Pancreas (tissue), 10 donors: ENCODE measurements around the gene TCHHL1. TPM values are rescaled to one million over a fixed set of nuclear protein-coding genes. Genes with fewer than 3 reads are reported as not detected.

Experiments used
- ATAC-seq, 4 donors: fragments of 200-7000 bp; cut with Tn5 transposase; one replicate each; pipeline versions ENCODE4 v1.8.0 to v1.9.1; 2020; ENCODE audit warnings: mild to moderate bottlenecking in 4 of 4, moderate library complexity in 4 of 4
- DNase-seq, 6 donors: peaks; one replicate each; pipeline ENCODE4 v3.0.0-alpha.2; 2020
- FAIRE-seq: peaks from 2 replicates; lab custom pipeline; 2012; peaks lifted over from hg19 to GRCh38; lab: Jason Lieb, UNC
- H3K27ac ChIP-seq, 4 donors: fragments of 200-600 bp; sonication (generic); 1 replicate in 3 of 4; 2 replicates in 1 of 4; pipeline versions ENCODE4 v1.5.0 to v1.8.0; 2020
- H3K27me3 ChIP-seq, 4 donors: fragments of 200-600 bp; one replicate each; pipeline ENCODE4 v1.8.0; 2021
- H3K36me3 ChIP-seq, 3 donors: fragments of 200-600 bp; sonication (generic) in 1 of 3; one replicate each; pipeline versions ENCODE4 v1.5.0 to v1.8.0; 2020 to 2021
- H3K4me1 ChIP-seq, 3 donors: fragments of 200-600 bp; one replicate each; pipeline ENCODE4 v1.8.0; 2021
- H3K4me3 ChIP-seq, 4 donors: fragments of 200-600 bp; sonication (generic) in 2 of 4; one replicate each; pipeline versions ENCODE4 v1.5.0 to v1.8.0; 2020 to 2021
- H3K9me3 ChIP-seq, 4 donors: fragments of 200-600 bp; one replicate each; pipeline ENCODE4 v1.8.0; 2021
- CTCF ChIP-seq, 4 donors: fragments of 200-600 bp; sonication (generic) in 3 of 4; IDR thresholded peaks; one replicate each; pipeline versions ENCODE4 v1.5.0 to v1.8.0; 2021; ENCODE audit warnings: antibody characterized with exemption in 4 of 4
- WGBS, 2 donors: extraction: QIAGEN DNeasy Blood & Tissue Kit; methylation state at CpG; one replicate each; pipeline ENCODE4 v1.1.7; 2013; 5-methylcytosine and 5-hydroxymethylcytosine counted together
- intact Hi-C, 3 donors: fragments of 100-400 bp; cut with DNase I; formaldehyde crosslinking; loops; one replicate each; pipeline versions ENCODE4 v1.11.1 to v1.14.2; 2022
- polyA plus RNA-seq, 2 donors: library from polyadenylated mRNA; stranded (reverse); fragments of 200-250 nt; gene quantifications; one replicate each; pipeline ENCODE4 v1.2.3, GENCODE V29; 2013
- total RNA-seq, 6 donors: library from RNA; stranded (reverse); fragmentation: NEBNext Ultra II Directional in 4 of 6; extraction: Animal tissue kit (Norgen Biotek cat#: 25700) in 4 of 6; gene quantifications; one replicate each; pipeline versions ENCODE4 v1.2.1 to v1.2.4, GENCODE V29; 2021 to 2023
- donor health status: healthy with polysubstance abuse.
- donor health status: DM: no; HTN: no; CAD: no; lungs with moderate emphysema.
- donor health status: DM: no; HTN: no; CAD: no.
- donor health status: control.
- donor health status: control.
- donor health status: Bipolar disorder and iron deficiency.
- donor health status: DM: yes; HTN: yes; CAD: no.
- donor health status: DM: no; HTN: no; CAD: no.
- donor health status: DM: no; HTN: no; CAD: no.
- donor health status: DM: yes; HTN: yes; CAD: no.

The TCHHL1 gene
- total RNA-seq: not detected
- polyA plus RNA-seq: not detected

GRCh38 chr1:152089014-152089674 lies at the start of gene TCHHL1:
Gene TCHHL1 (minus strand): TSS chr1:152089064. CDS start chr1:152088143, 921 bp downstream.
- intact Hi-C loops: no loop called here
- ATAC-seq: no peak
- H3K36me3 ChIP-seq: no peaks in the 10 kb centered on the region
- H3K9me3 ChIP-seq: no peaks in the 10 kb centered on the region
- no peak for TF ChIP-seq CTCF (IDR thresholded peaks at IDR 0.05)
- no peak within 1 kb of the TSS for H3K4me3 ChIP-seq
- no peak for FAIRE-seq
- H3K4me1 ChIP-seq: no peaks in the 10 kb centered on the region
- no peak within 1 kb of the TSS for H3K27ac ChIP-seq
- H3K27me3 ChIP-seq: no peaks in the 10 kb centered on the region
- WGBS, 2 donors: 58 to 60% methylated on average over 5 of the region's 5 CpGs
- no peak for DNase-seq

GRCh38 chr1:152137215-152137614 lies 48.4 kb upstream of the TCHHL1 start:
- ATAC-seq (no peak), DNase-seq (no peak), FAIRE-seq (no peak)
- no peak for TF ChIP-seq CTCF (IDR thresholded peaks at IDR 0.05)
- no peak overlapping the region for H3K27ac ChIP-seq
- H3K9me3 ChIP-seq: no peaks in the 10 kb centered on the region
- H3K4me3 ChIP-seq: no peak overlapping the region
- no peaks in the 10 kb centered on the region for H3K4me1 ChIP-seq
- intact Hi-C loops: no loop called here
- H3K27me3 ChIP-seq: peaks cover 0 to 3% (median 2%) of the 10 kb centered on the region in 4 donors
- H3K36me3 ChIP-seq: no peaks in the 10 kb centered on the region

GRCh38 chr1:152130186-152130585 lies 41.3 kb upstream of the TCHHL1 start:
- Histone ChIP-seq H3K27me3 (peaks cover 0 to 4% (median 2%) of the 10 kb centered on the region in 4 donors), H3K36me3 (no peaks in the 10 kb centered on the region), H3K27ac (no peak overlapping the region), H3K4me3 (no peak overlapping the region), H3K9me3 (no peaks in the 10 kb centered on the region), H3K4me1 (no peaks in the 10 kb centered on the region)
- ATAC-seq: no peak
- no peak for DNase-seq
- FAIRE-seq: no peak
- intact Hi-C loops: no loop called here
- TF ChIP-seq CTCF (IDR thresholded peaks at IDR 0.05): no peak

GRCh38 chr1:152127673-152128072 lies 38.8 kb upstream of the TCHHL1 start:
- Histone ChIP-seq H3K27me3 (peaks cover 0 to 4% (median 2%) of the 10 kb centered on the region in 4 donors), H3K27ac (no peak overlapping the region), H3K4me3 (no peak overlapping the region), H3K36me3 (no peaks in the 10 kb centered on the region), H3K9me3 (no peaks in the 10 kb centered on the region), H3K4me1 (no peaks in the 10 kb centered on the region)
- DNase-seq: no peak
- ATAC-seq: no peak
- FAIRE-seq: no peak
- TF ChIP-seq CTCF (IDR thresholded peaks at IDR 0.05): no peak
- intact Hi-C loops: no loop called here

- Histone ChIP-seq H3K27ac (no peak overlapping the region), H3K9me3 (no peaks in the 10 kb centered on the region), H3K4me3 (no peak overlapping the region), H3K36me3 (no peaks in the 10 kb centered on the region), H3K27me3 (peaks cover 0 to 4% (median 2%) of the 10 kb centered on the region in 4 donors), H3K4me1 (no peaks in the 10 kb centered on the region)
- TF ChIP-seq CTCF (IDR thresholded peaks at IDR 0.05): no peak
- 53 to 69% methylated on average over 6 of the region's 6 CpGs for WGBS, 2 donors
- FAIRE-seq (no peak), DNase-seq (no peak), ATAC-seq (no peak)
- intact Hi-C loops: no loop called here
Observed at GRCh38 chr1:152125834-152126443, 37.1 kb upstream of the TCHHL1 start.
